HUES64 (cell line): ENCODE measurements around the gene PRODH2.

Experiments used
- H3K27ac ChIP-seq: 2 replicates; pipeline ENCODE4 v1.7.0; 2013; ENCODE audit warnings: low read depth, low read length, inconsistent platforms
- H3K27me3 ChIP-seq: 2 replicates; pipeline ENCODE4 v1.6.1; 2013; ENCODE audit warnings: mild to moderate bottlenecking, low read length; ENCODE audit not compliant: insufficient read depth
- H3K36me3 ChIP-seq: 2 replicates; pipeline ENCODE4 v1.6.1; 2013; ENCODE audit warnings: mild to moderate bottlenecking, low read length; ENCODE audit not compliant: insufficient read depth
- H3K4me1 ChIP-seq: 2 replicates; pipeline ENCODE4 v1.6.1; 2013; ENCODE audit warnings: mild to moderate bottlenecking, low read length, moderate library complexity; ENCODE audit not compliant: insufficient read depth
- H3K4me3 ChIP-seq: 2 replicates; pipeline ENCODE4 v1.5.1; 2013; ENCODE audit warnings: mild to moderate bottlenecking, low read length, moderate library complexity
- H3K9ac ChIP-seq: 2 replicates; pipeline ENCODE4 v1.6.1; 2013; ENCODE audit warnings: mild to moderate bottlenecking, low read depth, low read length
- H3K9me3 ChIP-seq: 2 replicates; pipeline ENCODE4 v1.6.1; 2013; ENCODE audit warnings: low read depth, low read length; ENCODE audit not compliant: insufficient read depth
- WGBS: fragments of 150-250, 120-280 bp; methylation state at CpG from one replicate; pipeline ENCODE4 v1.1.7; 2013; ENCODE audit warnings: missing lambda C conversion rate; 5-methylcytosine and 5-hydroxymethylcytosine counted together

Gene PRODH2

GRCh38 chr19:35786299-35787160, 26.1 kb downstream of the PRODH2 start:
- H3K27me3 ChIP-seq = no peaks in the 10 kb centered on the region
- H3K4me3 ChIP-seq = no peak overlapping the region
- no peaks in the 10 kb centered on the region for H3K4me1 ChIP-seq
- no peaks in the 10 kb centered on the region for H3K9me3 ChIP-seq
- no peak overlapping the region for H3K9ac ChIP-seq
- no peak overlapping the region for H3K27ac ChIP-seq
- no peaks in the 10 kb centered on the region for H3K36me3 ChIP-seq
- WGBS = 92% methylated on average over 31 of the region's 31 CpGs

GRCh38 chr19:35785339-35785627, 27.4 kb downstream of the PRODH2 start:
- H3K9me3 ChIP-seq = no peaks in the 10 kb centered on the region
- H3K36me3 ChIP-seq = no peaks in the 10 kb centered on the region
- H3K27ac ChIP-seq = no peak overlapping the region
- H3K27me3 ChIP-seq = no peaks in the 10 kb centered on the region
- H3K4me1 ChIP-seq = no peaks in the 10 kb centered on the region
- H3K4me3 ChIP-seq = peak overlapping the region; percentile 48
- peak overlapping the region; percentile 40; the same call in 1 of the 2 replicates for H3K9ac ChIP-seq
- 76% methylated on average over 10 of the region's 10 CpGs for WGBS

GRCh38 chr19:35784503-35785338, 27.9 kb downstream of the PRODH2 start:
- Histone ChIP-seq H3K27ac (no peak overlapping the region), H3K9me3 (no peaks in the 10 kb centered on the region), H3K27me3 (no peaks in the 10 kb centered on the region), H3K4me3 (peak overlapping the region; percentile 53), H3K4me1 (no peaks in the 10 kb centered on the region), H3K36me3 (no peaks in the 10 kb centered on the region), H3K9ac (peak overlapping the region; percentile 40; the same call in 1 of the 2 replicates)
- 12% methylated on average over 41 of the region's 45 CpGs for WGBS

GRCh38 chr19:35783469-35784434, 28.9 kb downstream of the PRODH2 start:
- WGBS = 45% methylated on average over 28 of the region's 28 CpGs
- H3K36me3 ChIP-seq = no peaks in the 10 kb centered on the region
- no peak overlapping the region for H3K9ac ChIP-seq

GRCh38 chr19:35782589-35782988, 30.1 kb downstream of the PRODH2 start:
- no peak overlapping the region for H3K27ac ChIP-seq
- WGBS = 94% methylated on average over 12 of the region's 12 CpGs
- no peak overlapping the region for H3K4me3 ChIP-seq
- H3K27me3 ChIP-seq = peaks cover 5% of the 10 kb centered on the region; the same call in 1 of the 2 replicates
- no peaks in the 10 kb centered on the region for H3K9me3 ChIP-seq
- no peak overlapping the region for H3K9ac ChIP-seq
- H3K4me1 ChIP-seq = peaks cover 4% of the 10 kb centered on the region; the same call in 1 of the 2 replicates
- H3K36me3 ChIP-seq = no peaks in the 10 kb centered on the region

More at GRCh38 chr19:35783469-35784434, 28.9 kb downstream of the PRODH2 start:
- Histone ChIP-seq H3K9me3 (no peaks in the 10 kb centered on the region), H3K4me1 (no peaks in the 10 kb centered on the region), H3K27me3 (no peaks in the 10 kb centered on the region), H3K4me3 (peak overlapping the region; percentile 53), H3K27ac (no peak overlapping the region)

- no peaks in the 10 kb centered on the region for H3K9me3 ChIP-seq
- peaks cover 11% of the 10 kb centered on the region for H3K27me3 ChIP-seq
- H3K36me3 ChIP-seq = no peaks in the 10 kb centered on the region
- no peak overlapping the region for H3K4me3 ChIP-seq
- H3K9ac ChIP-seq = no peak overlapping the region
- WGBS = 27% methylated on average over 9 of the region's 9 CpGs
- no peak overlapping the region for H3K27ac ChIP-seq
- H3K4me1 ChIP-seq = peaks cover 12% of the 10 kb centered on the region
These were observed 31.0 kb downstream of the PRODH2 start for GRCh38 chr19:35781650-35782049.

GRCh38 chr19:35780717-35781116, 31.9 kb downstream of the PRODH2 start:
- H3K9me3 ChIP-seq = no peaks in the 10 kb centered on the region
- H3K36me3 ChIP-seq = no peaks in the 10 kb centered on the region
- no peak overlapping the region for H3K9ac ChIP-seq
- H3K4me3 ChIP-seq = no peak overlapping the region
- H3K27ac ChIP-seq = no peak overlapping the region
- H3K4me1 ChIP-seq = peaks cover 17% of the 10 kb centered on the region
- peaks cover 16% of the 10 kb centered on the region for H3K27me3 ChIP-seq
- WGBS = 96% methylated on average over 20 of the region's 20 CpGs

GRCh38 chr19:35780058-35780457, 32.6 kb downstream of the PRODH2 start:
- Histone ChIP-seq H3K9me3 (no peaks in the 10 kb centered on the region), H3K4me1 (peaks cover 17% of the 10 kb centered on the region), H3K9ac (no peak overlapping the region), H3K4me3 (no peak overlapping the region), H3K36me3 (no peaks in the 10 kb centered on the region), H3K27ac (no peak overlapping the region), H3K27me3 (peaks cover 16% of the 10 kb centered on the region)
- WGBS = 91% methylated on average over 16 of the region's 16 CpGs

GRCh38 chr19:35779033-35779432, 33.6 kb downstream of the PRODH2 start:
- Histone ChIP-seq H3K36me3 (no peaks in the 10 kb centered on the region), H3K9me3 (no peaks in the 10 kb centered on the region), H3K4me1 (peaks cover 17% of the 10 kb centered on the region), H3K9ac (no peak overlapping the region), H3K4me3 (no peak overlapping the region), H3K27me3 (peaks cover 16% of the 10 kb centered on the region), H3K27ac (no peak overlapping the region)
- 94% methylated on average over 8 of the region's 8 CpGs for WGBS

- Histone ChIP-seq H3K9ac (no peak overlapping the region), H3K4me1 (peaks cover 17% of the 10 kb centered on the region), H3K36me3 (no peaks in the 10 kb centered on the region), H3K4me3 (no peak overlapping the region), H3K27me3 (peaks cover 20% of the 10 kb centered on the region), H3K27ac (no peak overlapping the region), H3K9me3 (no peaks in the 10 kb centered on the region)
- 89% methylated on average over 7 of the region's 7 CpGs for WGBS
These were observed 34.7 kb downstream of the PRODH2 start for GRCh38 chr19:35777961-35778360.
